Measurements from ENCODE around the gene DUSP22.
"Not testable (repeated sequence)": the region's sequence is repeated elsewhere in the genome, so short reads cannot be mapped to it uniquely, and the experiment has no call there.

DUSP22 gene

DNA sequence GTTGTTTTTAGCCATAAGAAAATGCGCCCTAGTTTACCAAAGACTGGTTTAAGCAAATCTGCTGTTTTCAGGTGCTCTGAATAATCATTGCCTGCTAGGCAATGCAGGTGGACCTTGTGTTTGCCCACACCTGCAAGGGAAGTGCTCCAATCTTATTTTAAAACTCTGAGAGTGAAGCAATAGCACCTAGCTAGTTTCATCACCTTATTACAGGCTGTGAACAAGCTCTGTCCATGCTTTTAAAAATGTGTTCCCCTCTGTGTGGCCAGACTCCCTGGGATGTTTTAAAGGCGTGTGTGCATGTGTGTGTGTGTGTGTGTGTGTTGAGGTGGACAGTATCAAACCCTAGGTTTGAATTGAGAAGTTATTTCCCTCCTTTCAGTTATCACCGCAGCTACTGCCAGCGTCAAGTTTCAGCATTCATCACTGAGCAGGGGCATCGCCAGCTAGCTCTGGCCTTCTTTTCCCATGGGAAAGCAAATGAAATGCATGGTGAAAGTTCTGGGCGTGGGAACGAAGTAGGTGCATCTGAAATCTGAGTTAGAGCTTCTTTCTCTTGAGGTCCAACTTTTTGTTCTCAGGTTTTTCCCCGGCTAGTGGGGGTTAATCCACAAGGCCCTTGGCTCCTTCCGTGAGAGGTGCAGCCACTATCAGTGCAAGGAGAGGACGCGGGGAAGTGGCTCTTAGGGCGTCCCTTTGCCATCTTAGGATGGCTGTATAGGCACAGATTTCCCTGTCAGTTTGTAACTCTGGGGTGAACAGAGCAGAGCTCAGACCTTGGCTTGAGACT, 30.8 kb downstream of the DUSP22 start:
- FAIRE-seq (peak; percentile 80), DNase-seq (ENCODE audit: insufficient read length, low spot score) (no peak)

DNA sequence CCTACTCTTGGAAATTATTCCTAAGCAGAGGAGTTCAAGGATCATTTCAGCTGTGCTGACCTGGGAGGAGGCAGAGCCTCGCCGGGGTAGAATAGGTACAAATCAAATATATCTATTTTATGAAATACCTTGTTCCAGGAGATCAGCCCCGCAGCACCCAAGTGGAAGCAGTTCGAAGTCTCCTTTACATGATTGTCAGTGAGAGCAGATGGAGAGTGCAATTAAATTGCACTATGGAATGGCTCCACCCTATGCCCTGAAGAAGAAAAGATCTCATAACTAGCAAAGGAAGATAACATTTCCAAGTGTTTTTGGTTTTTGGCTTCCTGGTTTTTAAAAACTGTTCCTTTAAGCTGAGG, 31.4 kb downstream of the DUSP22 start:
- FAIRE-seq (peak; percentile 52), DNase-seq (ENCODE audit: insufficient read length, low spot score) (no peak)

DNA sequence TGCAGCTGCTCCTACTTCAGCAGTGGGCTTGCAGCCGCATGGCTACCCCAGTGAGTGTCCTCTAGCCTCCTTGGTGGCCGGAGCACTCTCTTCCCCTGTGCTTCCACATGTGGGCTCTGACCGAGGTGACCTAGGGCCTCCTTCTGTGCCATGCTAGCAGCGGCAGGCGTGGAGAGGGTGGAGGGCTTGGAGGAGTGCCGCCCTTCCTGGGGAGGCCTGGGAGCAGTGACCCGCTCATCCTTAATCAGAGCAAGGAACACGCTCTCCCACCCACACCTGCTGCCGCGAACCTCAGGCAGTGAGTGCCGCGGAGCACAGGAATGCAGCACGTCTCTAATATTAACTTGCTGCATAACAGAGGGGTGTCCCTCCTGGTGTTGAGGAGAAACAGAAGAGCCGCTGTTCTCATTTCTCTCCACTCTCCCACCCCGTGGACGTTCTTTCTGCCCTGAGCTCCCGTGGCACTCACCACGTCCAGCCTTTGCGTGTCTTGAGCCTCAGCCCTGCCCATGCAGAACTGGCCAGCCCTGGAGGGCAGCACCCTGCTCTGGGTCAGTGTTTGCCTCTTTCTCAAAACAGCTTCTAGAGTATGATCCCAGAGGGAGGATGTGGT, 31.9 kb downstream of the DUSP22 start:
- DNase-seq (ENCODE audit: insufficient read length, low spot score) = no peak
- FAIRE-seq = no peak

DNA sequence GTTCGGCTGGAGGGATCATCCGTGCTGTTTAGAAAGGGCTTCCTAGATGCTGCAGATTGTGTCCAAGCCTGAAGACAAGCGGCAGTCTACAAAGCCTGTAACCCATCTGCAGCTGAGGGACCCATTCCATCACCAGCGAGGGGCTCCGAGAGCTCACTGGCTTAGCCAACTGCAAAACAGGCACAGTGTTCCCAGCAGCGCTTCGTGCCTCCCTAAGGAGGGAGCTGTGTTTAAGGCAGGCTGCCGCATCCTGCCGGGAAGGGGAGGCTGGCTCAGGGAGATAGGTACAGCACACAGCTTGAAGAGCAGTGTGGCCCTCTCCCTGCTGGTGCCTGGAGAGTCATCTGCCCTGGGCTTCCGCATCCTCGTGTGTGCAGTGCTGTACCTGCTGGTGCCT, 32.4 kb downstream of the DUSP22 start:
- DNase-seq (ENCODE audit: insufficient read length, low spot score) = no peak
- FAIRE-seq = no peak

DNA sequence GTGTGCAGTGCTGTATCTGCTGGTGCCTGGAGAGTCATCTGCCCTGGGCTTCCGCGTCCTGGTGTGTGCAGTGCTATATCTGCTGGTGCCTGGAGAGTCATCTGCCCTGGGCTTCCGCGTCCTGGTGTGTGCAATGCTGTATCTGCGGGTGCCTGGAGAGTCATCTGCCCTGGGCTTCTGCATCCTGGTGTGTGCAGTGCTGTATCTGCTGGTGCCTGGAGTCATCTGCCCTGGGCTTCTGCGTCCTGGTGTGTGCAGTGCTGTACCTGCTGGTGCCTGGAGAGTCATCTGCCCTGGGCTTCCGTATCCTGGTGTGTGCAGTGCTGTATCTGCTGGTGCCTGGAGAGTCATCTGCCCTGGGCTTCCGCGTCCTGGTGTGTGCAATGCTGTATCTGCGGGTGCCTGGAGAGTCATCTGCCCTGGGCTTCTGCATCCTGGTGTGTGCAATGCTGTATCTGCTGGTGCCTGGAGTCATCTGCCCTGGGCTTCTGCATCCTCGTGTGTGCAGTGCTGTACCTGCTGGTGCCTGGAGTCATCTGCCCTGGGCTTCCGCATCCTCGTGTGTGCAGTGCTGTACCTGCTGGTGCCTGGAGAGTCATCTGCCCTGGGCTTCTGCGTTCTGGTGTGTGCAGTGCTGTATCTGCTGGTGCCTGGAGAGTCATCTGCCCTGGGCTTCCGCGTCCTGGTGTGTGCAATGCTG, 33.0 kb downstream of the DUSP22 start:
- DNase-seq (ENCODE audit: insufficient read length, low spot score) = not testable (repeated sequence)

DNA sequence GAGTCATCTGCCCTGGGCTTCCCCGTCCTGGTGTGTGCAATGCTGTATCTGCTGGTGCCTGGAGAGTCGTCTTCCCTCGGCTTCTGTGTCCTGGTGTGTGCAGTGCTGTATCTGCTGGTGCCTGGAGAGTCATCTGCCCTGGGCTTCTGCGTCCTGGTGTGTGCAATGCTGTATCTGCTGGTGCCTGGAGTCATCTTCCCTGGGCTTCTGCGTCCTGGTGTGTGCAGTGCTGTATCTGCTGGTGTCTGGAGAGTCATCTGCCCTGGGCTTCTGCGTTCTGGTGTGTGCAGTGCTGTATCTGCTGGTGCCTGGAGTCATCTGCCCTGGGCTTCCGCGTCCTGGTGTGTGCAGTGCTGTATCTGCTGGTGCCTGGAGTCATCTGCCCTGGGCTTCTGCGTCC, 33.8 kb downstream of the DUSP22 start:
- FAIRE-seq; DNase-seq (ENCODE audit: insufficient read length, low spot score): not testable (repeated sequence)

More for the DNA sequence above, 33.0 kb downstream of the DUSP22 start:
- not testable (repeated sequence) for FAIRE-seq

DNA sequence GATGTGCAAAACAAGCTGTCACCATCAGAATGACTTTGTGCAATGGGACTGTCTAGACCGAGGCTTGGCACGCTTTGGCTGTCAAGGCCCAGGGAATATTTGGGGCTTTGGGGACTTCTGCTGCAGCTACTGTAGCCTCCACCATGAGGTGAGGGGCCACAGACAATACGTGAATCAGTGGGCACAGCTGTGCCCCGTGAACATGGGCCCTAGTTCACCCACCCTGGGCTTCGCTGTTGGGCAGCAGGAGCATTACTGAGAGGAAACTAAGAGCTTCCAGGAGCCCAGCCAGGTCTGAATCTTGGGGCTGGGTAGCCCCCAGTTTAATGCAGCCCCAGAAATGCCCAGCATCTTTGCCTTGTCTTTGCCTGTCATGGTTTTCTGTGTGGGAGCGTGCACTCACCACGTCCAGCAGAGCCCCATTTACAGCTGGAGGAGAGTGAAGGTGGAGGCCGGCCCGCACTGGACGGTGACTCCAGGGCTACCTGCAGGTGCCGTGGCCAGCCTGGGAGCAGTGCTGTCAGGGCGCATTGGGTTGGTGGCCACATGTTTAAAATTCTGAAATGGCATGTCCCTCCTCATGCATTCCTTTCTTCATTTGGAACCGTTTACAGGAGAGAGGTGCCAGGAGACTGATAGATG, 34.7 kb downstream of the DUSP22 start:
- FAIRE-seq (no peak), DNase-seq (ENCODE audit: insufficient read length, low spot score) (no peak)

DNA sequence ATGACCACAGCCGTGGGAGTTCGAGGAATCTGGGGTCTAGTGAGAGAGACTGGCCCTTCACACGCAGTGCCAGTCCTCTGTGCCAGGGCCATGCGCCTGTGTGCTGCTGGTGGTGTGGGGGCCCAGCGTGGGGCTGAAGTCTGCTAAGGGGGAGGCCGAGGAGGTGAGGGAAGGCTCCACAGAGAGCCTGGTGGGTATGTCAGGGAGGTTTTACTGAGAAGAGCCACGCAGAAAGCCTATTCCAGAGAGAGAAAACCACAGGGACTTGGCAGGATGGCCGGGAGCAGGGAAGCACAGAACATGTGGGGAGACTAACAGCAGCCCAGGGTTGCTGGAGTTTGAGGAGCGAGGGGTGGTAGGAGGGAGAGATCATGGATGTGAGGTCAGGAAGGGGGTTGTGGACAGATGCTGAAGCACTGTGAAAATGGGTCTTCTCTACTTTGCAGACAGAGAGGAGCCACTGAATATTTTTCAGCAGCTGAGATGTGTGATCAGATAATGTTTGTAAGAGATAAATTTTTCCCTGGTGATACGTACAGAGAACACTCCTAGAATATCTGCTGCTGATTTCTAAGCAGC, 35.3 kb downstream of the DUSP22 start:
- DNase-seq (ENCODE audit: insufficient read length, low spot score) = no peak
- FAIRE-seq = no peak

DNA sequence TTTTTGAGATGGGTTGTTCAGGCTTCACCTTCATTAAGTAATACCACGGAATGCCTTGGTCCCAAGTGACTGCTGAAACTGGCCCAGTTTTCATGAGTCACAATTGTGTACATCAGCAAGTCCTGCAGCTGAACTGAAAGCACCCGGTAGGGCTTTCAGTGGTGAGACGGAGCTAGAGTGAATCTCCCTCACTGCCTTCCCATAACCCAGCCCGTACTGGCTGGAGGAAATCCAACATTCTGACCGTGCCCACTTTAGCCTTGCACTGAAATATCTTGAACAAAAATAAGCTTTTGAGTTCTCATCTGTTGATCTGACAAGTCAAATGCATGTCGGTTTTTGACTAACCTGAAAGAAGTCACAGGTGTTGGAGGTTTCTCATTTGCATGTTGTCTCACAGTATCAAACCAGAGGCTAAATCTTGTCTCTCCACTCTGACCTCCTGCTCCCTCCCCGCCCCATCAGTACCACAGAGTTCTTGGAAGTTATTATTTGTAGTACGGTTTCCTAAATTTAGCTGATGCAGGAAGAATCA, 35.9 kb downstream of the DUSP22 start:
- FAIRE-seq (peak; percentile 99), DNase-seq (ENCODE audit: insufficient read length, low spot score) (peak; percentile 65)

DNA sequence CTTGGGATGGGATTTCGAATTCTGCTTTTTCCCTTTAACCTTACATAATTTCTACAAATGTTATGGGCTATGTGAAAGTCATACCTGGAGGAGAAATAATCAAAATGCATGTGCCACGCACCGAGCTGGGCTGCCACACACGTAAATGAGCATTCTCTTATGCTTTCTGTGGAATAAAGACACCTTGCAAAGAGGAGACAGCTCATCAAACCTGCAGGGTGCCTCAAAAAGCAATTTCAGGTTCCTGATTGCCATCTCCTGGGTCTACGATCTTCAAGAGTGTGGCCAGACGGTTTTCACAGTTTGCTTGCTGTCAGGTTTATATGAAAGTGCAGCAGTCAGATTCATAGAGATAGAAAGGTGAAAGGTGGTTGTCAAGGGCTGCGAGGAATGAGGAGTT, 36.6 kb downstream of the DUSP22 start:
- no peak for DNase-seq (ENCODE audit: insufficient read length, low spot score)
- no peak for FAIRE-seq

DNA sequence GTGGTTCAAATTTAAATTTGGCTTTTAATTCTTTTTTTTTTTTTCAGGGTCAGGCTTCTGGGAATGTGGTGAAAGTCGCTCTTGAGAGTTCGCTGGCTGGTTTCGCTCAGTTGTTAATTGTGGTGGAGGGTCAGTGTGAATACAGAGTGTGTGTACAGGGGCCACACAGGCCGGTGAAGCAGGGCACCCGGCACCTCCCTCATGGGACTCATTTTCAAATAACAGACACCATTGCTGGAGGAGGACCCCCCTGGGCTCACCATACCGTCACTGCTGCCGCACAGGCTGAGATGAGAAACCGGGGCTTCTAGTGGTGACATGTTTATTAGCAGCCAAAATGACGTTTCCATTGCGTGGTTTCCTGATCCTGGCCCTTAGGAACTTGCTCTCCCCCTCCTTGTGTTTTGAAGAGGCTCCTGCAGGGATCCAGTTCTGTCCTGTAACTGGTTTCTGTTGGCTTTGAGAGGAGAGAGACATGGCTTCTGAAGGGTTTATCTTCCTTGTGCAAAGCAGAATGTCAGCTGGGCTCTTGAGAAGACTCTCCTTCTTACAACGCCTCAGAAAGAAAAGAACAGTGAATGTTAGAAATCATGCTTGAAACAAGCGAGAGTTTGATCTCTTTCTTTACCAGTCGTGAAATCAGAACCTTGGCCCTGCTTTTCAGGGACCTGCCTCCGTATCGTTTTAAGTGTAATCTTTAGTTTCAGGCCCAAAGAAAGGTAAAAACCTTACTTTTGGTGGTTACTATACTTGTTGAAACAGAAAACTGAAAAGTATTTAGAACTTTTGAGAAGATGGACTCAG, 37.8 kb downstream of the DUSP22 start:
- DNase-seq (ENCODE audit: insufficient read length, low spot score) = no peak
- peak; percentile 90 for FAIRE-seq

DNA sequence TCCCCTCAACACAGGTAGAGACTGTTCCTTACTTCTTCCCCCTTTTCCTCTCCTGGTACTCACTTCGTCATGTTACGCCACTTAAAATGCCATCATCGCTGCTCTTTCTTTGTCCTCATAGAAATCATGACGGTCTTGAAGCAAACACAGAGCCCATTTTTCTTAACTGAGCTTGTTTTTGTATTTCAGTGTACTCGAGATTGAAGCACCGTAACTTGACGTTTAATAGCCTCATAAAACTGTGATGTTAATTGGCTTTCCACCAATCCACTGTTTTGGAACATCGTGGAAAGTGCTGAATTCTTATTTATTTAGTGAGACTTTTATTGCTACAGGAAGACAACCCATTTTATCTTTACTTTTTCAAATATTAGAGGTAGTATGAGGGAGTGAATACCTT, 38.7 kb downstream of the DUSP22 start:
- no peak for FAIRE-seq

DNA sequence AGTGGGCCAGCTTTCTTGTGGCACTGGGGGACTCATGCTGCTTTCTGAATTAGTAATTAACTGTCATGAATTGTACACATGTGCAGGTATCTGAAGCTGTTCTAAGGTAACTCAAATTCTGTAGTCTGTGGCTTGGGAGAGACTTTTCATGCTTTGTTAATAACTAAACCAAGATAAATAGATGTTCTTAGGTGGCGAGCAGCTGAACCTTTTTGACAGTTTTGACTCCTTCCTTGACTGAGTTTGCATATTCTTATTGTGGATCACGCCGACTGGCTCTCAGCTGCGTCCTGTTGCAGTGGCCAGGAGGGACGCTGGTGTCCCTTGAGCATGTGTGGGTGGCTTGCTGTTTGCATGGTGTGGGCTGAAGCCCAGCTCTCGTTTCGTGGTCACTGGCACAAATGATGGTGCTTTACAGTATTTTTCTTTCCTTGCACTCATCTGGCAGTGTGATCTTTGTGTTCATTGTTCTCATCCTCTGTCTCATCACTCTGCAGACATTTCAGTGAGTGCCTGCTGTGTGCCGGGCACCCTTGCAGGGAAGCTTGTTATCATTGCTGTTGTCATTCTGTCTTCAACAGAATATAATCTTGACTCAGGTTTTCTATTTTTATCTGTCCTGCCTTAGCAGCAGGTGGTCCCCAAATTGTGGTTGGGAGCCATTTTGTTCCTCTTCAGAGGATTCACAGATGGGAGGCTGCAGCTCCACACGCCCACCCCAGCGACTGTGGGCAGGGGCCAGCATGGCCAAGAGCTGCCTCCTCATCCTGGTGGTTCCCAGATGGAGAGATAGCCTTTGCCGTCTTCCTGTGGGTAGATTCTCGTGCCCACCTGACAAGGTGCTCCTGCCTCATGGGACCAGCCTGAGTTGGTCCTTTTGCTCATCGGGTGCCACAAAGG, 39.6 kb downstream of the DUSP22 start:
- FAIRE-seq = peak; percentile 99

More for the DNA sequence above, 38.7 kb downstream of the DUSP22 start:
- DNase-seq (ENCODE audit: insufficient read length, low spot score) = no peak

DNA sequence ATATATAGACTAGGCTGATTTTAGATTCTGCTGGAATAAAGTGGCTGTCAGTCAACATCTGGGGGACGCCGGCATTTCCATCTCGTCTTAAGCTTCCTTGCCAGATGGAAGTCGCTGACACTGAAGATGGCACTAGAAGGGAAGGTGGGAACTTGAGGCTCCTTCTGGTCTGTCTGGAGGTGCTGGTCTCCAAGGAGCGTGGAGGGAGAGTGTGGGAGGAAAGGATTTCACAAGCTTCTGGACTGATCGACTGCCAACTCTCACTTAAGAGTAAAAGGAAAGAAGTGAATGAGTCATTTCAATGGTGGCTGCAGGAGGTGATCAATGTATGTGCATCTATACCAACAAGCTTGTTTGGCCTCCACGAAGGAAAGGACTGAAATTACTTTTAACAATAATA, 40.4 kb downstream of the DUSP22 start:
- FAIRE-seq (no peak), DNase-seq (ENCODE audit: insufficient read length, low spot score) (no peak)

More for the DNA sequence above, 39.6 kb downstream of the DUSP22 start:
- peak; percentile 69 for DNase-seq (ENCODE audit: insufficient read length, low spot score)

DNA sequence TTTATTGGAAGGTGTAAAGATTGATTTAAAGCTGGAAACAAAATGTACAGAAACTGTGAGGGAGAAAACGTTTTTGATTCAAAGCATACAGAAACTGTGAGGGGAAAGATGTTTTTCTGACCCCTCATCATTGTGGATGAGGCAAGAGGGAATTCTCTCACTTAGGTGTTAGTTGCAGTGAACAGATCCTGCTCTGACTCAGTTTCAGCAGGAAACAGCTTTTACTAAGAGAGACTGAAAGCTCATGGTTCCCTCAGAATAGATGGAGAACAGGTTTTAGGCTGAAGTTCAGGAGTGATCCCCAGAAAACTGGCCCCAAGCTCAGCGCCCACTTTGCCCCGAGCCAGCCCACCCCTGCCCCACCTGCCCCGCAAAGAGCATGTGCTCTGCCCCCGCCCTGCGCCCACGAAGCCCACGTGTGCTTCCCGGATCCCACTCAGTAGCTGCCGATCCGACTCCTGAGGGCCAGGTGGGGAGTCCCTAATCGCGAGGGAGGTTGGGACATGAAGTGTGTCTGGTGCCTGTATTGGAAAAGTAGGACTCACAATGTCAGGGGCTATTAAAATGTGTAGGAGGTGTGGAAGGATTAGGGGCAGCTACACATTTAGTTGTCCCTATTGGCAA, 41.2 kb downstream of the DUSP22 start:
- DNase-seq (ENCODE audit: insufficient read length, low spot score) (no peak), FAIRE-seq (no peak)

DNA sequence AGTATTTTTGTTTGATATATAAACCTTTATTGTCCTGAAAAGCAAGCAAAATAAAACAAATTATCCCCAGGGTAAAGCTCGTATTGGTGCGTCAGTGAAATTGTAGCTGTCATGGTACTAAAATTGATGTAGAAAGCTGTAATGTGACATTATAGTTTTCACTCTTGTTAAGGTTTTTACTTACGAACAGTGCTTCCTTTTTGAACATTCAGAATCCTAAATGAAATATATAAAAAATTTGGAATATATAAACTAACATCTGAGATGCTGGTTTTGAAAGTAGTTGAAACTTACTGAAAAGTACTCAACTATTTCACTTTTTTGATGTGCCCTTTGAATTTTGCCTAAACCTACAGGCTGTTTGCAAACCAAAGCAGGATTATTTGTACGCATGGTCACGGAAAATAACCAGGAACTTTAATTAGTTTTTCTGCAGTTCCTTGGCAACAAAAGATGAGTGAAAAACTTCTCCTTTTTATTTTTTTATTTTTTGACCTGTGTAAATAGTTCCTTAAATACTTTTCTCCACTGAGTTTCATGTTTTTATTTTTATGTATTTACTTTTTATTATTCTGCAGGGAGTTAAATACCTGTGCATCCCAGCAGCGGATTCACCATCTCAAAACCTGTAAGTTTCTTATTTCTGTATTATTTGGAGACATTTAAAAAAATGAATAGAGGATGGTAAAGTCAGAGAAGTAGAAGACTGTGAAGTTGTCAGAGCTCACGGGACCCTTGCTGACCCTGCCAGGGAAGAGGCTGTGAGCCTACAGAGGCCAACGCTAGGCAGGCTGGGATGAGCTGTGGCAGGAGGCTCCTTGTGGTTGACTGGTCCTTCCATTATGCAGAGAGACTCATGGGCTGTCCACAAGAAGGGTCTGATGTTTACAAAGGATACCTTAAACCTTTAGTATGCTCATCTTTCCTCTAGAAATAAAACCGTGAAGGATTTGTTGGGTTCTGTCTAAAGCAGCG, 42.5 kb downstream of the DUSP22 start:
- FAIRE-seq (no peak), DNase-seq (ENCODE audit: insufficient read length, low spot score) (no peak)

DNA sequence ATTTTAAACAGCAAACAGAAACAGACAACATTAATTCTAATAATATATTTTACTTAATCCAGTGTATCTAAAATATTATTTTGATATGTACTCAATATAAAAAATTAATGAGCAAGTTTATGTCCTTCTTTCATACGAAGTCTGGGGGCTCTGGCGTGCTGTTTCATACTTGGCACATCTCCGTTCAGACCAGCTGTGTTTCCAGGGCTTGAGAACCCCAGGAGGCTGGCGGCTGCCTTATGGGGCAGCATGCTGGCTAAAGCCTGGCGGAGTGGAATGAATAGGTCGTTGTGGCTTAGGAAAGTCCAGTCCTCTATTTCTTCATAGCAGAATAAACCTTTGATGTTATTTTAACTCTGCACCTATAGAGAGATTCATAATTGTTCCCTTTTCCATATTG, 43.3 kb downstream of the DUSP22 start:
- DNase-seq (ENCODE audit: insufficient read length, low spot score) = no peak
- no peak for FAIRE-seq

Data from GM19239 (cell line).